SIG-M5 treated with dmso at 0.1 percent for 504 hours (cell line): ENCODE data around the gene RGS16.

ENCODE experiments used
- DNase-seq: peaks from one replicate; lab custom pipeline; 2025; ENCODE audit not compliant: unreplicated experiment; lab: John Stamatoyannopoulos, UW

The RGS16 gene

GRCh38 chr1:182610606-182611194, 6.5 kb upstream of the RGS16 start:
- no peak for DNase-seq

DNA sequence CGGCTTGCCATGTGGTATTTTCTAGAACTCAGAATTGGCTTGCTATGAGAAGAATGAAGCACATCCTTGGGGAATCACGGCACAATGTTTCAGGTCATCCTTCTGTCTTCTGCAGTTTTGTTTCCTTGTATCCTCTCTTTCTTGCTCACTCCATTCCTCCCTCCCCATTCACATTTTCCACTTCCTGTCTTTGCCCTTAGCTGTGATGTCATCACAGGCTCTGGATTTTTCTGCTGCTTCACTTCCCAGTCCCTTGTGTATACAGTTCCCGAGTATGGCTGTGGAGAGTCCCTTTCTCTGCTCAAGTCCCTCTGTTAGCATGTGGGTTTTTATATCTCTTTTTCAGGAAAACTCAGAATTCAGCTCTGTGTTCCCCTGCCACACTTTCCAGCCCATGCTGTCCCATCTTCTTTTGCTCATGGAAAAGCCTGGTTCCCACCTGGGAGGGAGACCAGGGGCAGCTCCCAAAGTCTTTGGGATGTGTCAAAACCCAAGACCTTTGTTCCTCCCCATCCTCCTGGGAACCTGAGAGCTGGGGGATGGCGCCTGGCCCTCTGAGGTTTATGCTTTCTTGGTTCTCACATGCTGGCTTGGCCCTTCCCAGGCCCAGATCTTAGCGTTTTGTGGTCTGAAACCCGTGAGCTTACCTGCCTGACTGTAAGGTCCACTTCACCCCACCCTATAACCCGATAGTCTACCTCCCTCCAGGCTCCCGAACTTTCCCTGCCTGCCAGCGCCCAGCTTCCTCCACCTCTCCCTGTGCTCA, 4.8 kb upstream of the RGS16 start:
- no peak for DNase-seq

- DNase-seq, result no peak
These were observed 4.0 kb upstream of the RGS16 start for GRCh38 chr1:182608236-182608635.

GRCh38 chr1:182607566-182607965, 3.4 kb upstream of the RGS16 start:
- no peak for DNase-seq

DNA sequence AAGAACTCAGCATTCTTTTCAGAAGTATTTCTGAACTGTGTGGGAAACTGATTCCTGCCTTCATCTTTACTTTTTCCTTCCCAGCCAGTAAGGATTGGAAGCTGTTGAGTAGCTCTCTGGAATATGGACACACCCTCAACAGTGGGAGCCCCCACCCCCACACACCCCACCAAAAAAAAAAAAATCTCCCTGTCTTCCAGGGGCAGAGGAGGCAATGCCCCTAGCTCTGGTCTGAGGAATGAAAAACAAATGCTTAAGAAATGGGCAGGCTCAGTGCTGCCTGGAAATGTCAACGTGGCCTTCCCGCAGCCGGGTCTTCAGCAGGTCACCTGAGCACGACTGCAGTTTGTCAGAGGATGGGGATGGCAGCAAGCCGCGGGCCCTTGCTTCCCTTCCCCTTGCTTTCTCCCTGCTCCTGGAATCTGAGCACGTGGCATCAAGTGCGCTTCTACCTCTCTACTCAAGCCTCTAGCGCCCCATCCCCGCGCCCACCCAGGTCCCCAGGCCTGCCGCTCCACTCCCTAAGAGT, 479 bp downstream of the RGS16 start:
- DNase-seq, result peak; percentile 36

GRCh38 chr1:182602935-182603645, 1.1 kb downstream of the RGS16 start:
- DNase-seq, result no peak

GRCh38 chr1:182601913-182602312, 2.3 kb downstream of the RGS16 start:
- no peak for DNase-seq

- DNase-seq, result peak; percentile 88
These were observed 2.8 kb downstream of the RGS16 start for GRCh38 chr1:182601416-182601786.

- DNase-seq, result no peak
These were observed 3.3 kb downstream of the RGS16 start for GRCh38 chr1:182600745-182601415.

- no peak for DNase-seq
These were observed 4.0 kb downstream of the RGS16 start for GRCh38 chr1:182600036-182600713.

- DNase-seq, result no peak
These were observed 4.8 kb downstream of the RGS16 start for GRCh38 chr1:182599339-182599738.

DNA sequence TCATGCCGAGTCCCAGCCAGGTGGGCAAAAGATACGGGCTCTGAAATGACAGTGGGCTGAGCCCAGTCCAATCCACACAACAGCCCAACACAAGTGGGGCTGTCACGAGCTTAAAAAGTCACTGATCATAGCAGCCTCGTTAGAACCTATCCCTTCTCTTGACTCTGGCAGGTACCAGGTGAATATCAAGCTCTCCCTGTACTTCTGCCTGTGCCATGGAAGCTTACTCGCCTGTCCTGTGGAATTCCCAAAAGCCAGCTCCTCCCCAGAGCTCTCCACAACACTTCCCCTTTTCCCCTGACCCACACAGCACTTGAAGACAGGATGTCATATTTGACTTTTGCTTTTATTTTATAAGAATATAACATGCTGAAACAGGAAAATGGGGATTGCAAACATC, 5.9 kb downstream of the RGS16 start:
- DNase-seq, result no peak

GRCh38 chr1:182596934-182597333, 7.3 kb downstream of the RGS16 start:
- DNase-seq, result no peak

GRCh38 chr1:182595641-182596240, 8.4 kb downstream of the RGS16 start:
- peak; percentile 80 for DNase-seq

DNA sequence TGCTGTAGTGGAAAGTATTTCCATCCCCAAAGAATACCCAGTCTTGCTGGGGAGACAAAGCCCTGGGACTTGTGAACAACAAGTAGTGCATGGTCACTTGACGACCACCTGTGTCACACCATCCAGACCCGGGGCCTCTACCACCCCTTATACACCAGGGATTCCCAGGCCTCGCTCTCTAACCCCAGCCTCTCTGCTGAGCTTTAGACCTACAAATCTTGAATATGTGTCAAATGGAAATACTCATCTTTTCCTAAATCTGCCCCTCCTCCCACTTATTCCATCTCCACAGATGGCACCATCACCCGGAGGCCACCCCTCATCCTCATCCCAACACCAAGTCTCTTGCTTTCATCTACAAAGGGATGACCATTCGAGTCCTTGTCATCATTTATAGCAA, 14.3 kb downstream of the RGS16 start:
- DNase-seq, result no peak

DNA sequence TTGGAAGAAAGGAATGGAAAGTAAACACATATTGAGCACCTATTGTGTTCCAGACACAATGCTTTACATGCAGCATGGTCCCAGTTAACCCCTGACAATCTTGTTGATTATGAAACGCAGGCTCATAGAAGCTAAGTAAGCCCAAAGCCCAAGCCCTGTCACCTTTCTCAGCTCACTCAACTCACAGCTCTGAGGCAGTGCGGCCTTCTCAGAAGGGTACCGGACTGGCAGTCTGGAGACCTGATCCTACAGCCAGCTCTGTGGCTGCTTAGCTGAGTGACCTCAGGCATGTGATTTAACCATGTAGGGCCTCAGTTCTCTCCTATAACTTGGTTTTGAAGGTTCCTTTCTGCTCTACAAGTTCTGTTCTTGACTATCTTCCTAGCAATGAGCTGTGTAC, 14.7 kb downstream of the RGS16 start:
- no peak for DNase-seq

GRCh38 chr1:182588500-182589396, 15.4 kb downstream of the RGS16 start, which contains the start of gene RNASEL:
RNASEL (minus strand) TSS chr1:182589256; CDS start chr1:182586806, 2,450 bp downstream.
- DNase-seq, result peak; percentile 82

DNA sequence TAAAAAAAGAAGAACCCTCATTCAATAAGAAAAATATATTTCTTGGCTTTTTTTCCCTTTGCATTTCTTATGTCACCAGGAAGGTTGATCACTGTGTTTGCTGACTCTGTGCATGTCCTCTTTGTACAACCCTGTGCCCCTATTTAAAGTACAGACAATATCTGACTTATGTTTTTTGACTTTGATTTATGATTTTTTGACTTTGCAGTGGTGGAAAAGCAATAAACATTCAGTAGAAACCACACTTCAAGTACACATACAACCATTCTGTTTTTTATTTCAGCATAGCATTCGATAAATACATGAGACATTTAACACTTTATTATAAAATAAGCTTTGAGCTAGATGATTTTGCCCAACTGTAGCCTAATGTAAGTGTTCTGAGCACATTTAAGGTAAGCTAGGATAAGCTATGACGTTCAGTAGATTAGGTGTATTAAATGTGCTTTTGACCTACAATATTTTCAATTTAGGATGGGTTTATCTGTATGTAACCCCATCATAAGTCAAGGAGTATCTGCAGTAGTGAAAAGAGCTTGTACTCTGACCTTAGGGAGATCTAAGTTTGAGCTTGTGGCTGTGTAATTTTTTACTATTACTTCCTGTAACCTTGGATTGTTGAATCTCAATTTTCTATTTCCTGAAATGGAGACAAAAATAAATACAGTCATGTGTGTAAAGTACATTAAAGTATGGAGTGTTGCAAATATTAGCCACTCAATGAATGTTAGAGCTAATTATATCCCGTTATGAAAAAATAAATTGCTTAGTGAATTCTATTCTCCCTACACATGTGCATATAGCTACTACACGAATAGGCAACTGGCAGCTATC, 16.3 kb downstream of the RGS16 start:
- no peak for DNase-seq
